H1 (cell line): ENCODE measurements around the gene ABCD2. TPM values are rescaled to one million over a fixed set of nuclear protein-coding genes. Genes with fewer than 3 reads are reported as not detected.

ENCODE experiments used
- polyA plus RNA-seq, 7 experiments: library from polyadenylated mRNA; depleted of rRNA in 3 of 7; stranded (reverse) in 5 of 7; unstranded in 2 of 7; fragments of >200 nt in 5 of 7; fragments of 200-250 nt in 2 of 7; gene quantifications; 1 replicate in 5 of 7; 2 replicates in 1 of 7; 4 replicates in 1 of 7; pipeline versions ENCODE4 v1.2.1 to v1.2.3, GENCODE V29; 2011 to 2013; ENCODE audit warnings: missing spikeins in 2 of 7, mixed read lengths in 2 of 7
- small RNA-seq: library from polyadenylated mRNA; stranded (forward); fragments of <200 nt; extraction: miRNeasy Mini kit (QIAGEN cat#:217004); gene quantifications from one replicate; pipeline ENCODE3, GENCODE V24; 2013; ENCODE audit not compliant: insufficient read depth
- total RNA-seq: library from RNA; stranded (reverse); fragmentation: NEBNext Ultra II Directional; extraction: Animal tissue kit (Norgen Biotek cat#: 25700); gene quantifications from 2 replicates; pipeline ENCODE4 v1.2.1, GENCODE V29; 2021

The ABCD2 gene
- total and polyA plus RNA-seq, 2 of the 8 experiments (the other 6 are each of a cell fraction or from before 2014, with no cell fraction given), result not detected

Small RNA genes within 50 kb of the gene (small RNA-seq; reads per million reads assigned to genes)
- not detected for gene AC121334.2

Other genes with a start within 250 kb of the ABCD2 start
- gene KIF21A, start 176.7 kb downstream of the ABCD2 start, total RNA-seq, result 26.0 and 36.6 TPM in 2 replicates
- gene KIF21A, start 176.7 kb downstream of the ABCD2 start, polyA plus RNA-seq (2011; rRNA removed), result 5.1 and 10.0 TPM in 2 replicates